Measurements from ENCODE around the gene IQCE. TPM values are rescaled to one million over a fixed set of nuclear protein-coding genes. Genes with fewer than 3 reads are reported as not detected.

The IQCE gene
- polyA plus RNA-seq, 3 donors: 1.8 to 8.4 (median 3.0) TPM

DNA sequence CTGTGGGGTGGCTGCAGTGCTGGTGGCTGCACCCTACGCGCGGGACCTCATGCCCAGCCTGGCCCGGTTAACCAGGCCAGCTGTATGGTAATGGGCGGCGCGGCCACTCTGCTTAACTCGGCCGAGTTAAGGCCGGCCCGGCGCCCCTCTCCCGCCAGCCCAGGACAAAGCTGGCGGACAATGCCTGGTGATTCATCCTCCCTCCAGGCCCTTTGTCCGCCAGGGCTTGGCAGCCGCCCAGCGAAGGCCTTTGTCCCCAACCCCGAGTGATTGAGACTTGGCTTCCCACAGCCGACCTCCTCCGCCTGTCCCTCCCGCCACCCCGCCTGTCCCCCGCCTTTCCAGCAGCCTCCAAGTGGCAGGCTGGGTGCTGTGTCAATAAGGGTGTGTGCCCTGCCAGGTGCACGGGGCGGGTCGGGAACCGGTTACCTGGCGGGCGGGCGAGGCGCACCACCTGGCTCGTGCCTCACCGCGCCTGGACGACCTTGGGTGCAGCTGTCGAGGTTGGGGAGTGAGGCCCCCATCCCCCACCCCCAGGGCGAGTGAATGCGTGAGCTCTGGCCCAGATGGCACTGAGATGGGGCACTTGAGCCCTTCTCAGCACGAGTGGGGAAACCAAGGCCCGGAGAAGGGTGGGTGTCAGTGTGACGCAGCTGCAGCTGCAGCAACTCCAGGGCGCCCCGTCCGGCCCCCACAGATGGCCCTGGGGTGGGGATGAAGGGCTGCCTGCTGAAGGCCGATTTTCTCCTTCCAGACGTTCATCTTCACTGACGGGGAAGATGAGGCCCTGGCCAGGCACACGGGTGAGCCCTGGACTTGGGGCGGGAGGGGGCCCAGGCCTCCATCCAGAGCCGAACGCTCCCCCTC, 34.6 kb upstream of the IQCE start:
- Mint-ChIP-seq H3K4me3 (peak overlapping the region; percentile 98 to 99), H3K36me3 (peaks cover 47 to 66% of the 10 kb centered on the region in 2 donors), H3K27ac (peak overlapping the region in 6 of 7 donors; percentile 18 to 91 (median 59)), H3K9me3 (peaks cover 0 to 2% (median 0%) of the 10 kb centered on the region in 7 donors), H3K27me3 (ENCODE audit: low read depth in 3 of 3) (peaks cover 0 to 2% (median 1%) of the 10 kb centered on the region in 3 donors), H3K4me1 (peaks cover 66% of the 10 kb centered on the region)
- Histone ChIP-seq H3K36me3 (replicated peaks in 1 of 2; ENCODE audit: control insufficient read depth in 1 of 2, insufficient read depth in 2 of 2, low read length in 2 of 2) (peaks cover 51 to 66% of the 10 kb centered on the region in 2 donors), H3K27me3 (ENCODE audit: control insufficient read depth in 2 of 2, insufficient read depth in 2 of 2, low read length in 2 of 2) (no peaks in the 10 kb centered on the region), H3K9ac (ENCODE audit: insufficient read depth, low read length, poor library complexity, severe bottlenecking) (peak overlapping the region; percentile 89), H4K20me1 (ENCODE audit: insufficient read depth, low read length) (peaks cover 89% of the 10 kb centered on the region), H3K4me3 (replicated peaks in 1 of 3; ENCODE audit: low read depth in 2 of 3, low read length in 3 of 3) (peak overlapping the region; percentile 93 to 100 (median 94)), H3K4me1 (ENCODE audit: control insufficient read depth in 1 of 2, insufficient read depth in 2 of 2, low read length in 2 of 2) (peaks cover 71 to 73% of the 10 kb centered on the region in 2 donors), H3K4me2 (replicated peaks; ENCODE audit: extremely low read depth, low read length, poor library complexity, severe bottlenecking) (peak overlapping the region; percentile 97), H3K79me2 (ENCODE audit: insufficient read depth, low read length) (peaks cover 86% of the 10 kb centered on the region), H3K27ac (ENCODE audit: low read depth in 1 of 2, low read length in 2 of 2) (peak overlapping the region; percentile 99 to 100), H3K9me3 (replicated peaks in 1 of 2; ENCODE audit: control insufficient read depth in 1 of 2, insufficient read depth in 1 of 2, low read length in 2 of 2) (no peaks in the 10 kb centered on the region), H2AFZ (ENCODE audit: insufficient read depth, low read depth, low read length, poor library complexity, severe bottlenecking) (no peak overlapping the region)
- WGBS (ENCODE audit: insufficient coverage): 57% methylated on average over 35 of the region's 51 CpGs
- intact Hi-C loops (cut with micrococcal nuclease): loop anchor here (5.0 to 10.0 kb wide), 4 partner anchors 33 to 989 kb away; partner anchors contain the start of genes BRAT1 (in 2 of the 2), IQCE (in 2 of the 2), TTYH3 (in 2 of the 2) and GRIFIN (in 1 of the 2)
- DNase-seq: peak; percentile 37 to 67 (median 62)
- TF ChIP-seq, protein P1, sequence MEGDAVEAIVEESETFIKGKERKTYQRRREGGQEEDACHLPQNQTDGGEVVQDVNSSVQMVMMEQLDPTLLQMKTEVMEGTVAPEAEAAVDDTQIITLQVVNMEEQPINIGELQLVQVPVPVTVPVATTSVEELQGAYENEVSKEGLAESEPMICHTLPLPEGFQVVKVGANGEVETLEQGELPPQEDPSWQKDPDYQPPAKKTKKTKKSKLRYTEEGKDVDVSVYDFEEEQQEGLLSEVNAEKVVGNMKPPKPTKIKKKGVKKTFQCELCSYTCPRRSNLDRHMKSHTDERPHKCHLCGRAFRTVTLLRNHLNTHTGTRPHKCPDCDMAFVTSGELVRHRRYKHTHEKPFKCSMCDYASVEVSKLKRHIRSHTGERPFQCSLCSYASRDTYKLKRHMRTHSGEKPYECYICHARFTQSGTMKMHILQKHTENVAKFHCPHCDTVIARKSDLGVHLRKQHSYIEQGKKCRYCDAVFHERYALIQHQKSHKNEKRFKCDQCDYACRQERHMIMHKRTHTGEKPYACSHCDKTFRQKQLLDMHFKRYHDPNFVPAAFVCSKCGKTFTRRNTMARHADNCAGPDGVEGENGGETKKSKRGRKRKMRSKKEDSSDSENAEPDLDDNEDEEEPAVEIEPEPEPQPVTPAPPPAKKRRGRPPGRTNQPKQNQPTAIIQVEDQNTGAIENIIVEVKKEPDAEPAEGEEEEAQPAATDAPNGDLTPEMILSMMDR (IDR thresholded peaks at IDR 0.05): no peak

Data from CD14-positive monocyte (primary cell).